Liver (tissue), 9 donors: Measurements from ENCODE around the gene MYO16. TPM values are rescaled to one million over a fixed set of nuclear protein-coding genes. Genes with fewer than 3 reads are reported as not detected.

Experiments
- DNase-seq: peaks from one replicate; pipeline ENCODE4 v3.0.0-alpha.2; 2017; ENCODE audit warnings: low spot score
- H3K27ac ChIP-seq, 2 donors: one replicate each; pipeline ENCODE4 v1.7.0; 2013; ENCODE audit warnings: inconsistent platforms in 2 of 2, low read length in 2 of 2, control low read depth in 1 of 2, low read depth in 1 of 2, mild to moderate bottlenecking in 1 of 2
- H3K27me3 ChIP-seq, 4 donors: one replicate each; pipeline versions ENCODE4 v1.6.1 to v1.7.0; 2013; ENCODE audit warnings: low read length in 3 of 4, inconsistent platforms in 1 of 4, mild to moderate bottlenecking in 1 of 4, moderate library complexity in 1 of 4; ENCODE audit not compliant: control insufficient read depth in 4 of 4, insufficient read depth in 4 of 4
- H3K36me3 ChIP-seq, 4 donors: one replicate each; pipeline versions ENCODE4 v1.6.1 to v1.7.0; 2013; ENCODE audit warnings: low read length in 3 of 4, mild to moderate bottlenecking in 3 of 4, low read depth in 1 of 4, moderate library complexity in 1 of 4; ENCODE audit not compliant: control insufficient read depth in 4 of 4, insufficient read depth in 3 of 4
- H3K4me1 ChIP-seq, 4 donors: one replicate each; pipeline versions ENCODE4 v1.6.1 to v1.7.0; 2013; ENCODE audit warnings: low read length in 3 of 4, mild to moderate bottlenecking in 3 of 4, moderate library complexity in 1 of 4; ENCODE audit not compliant: control insufficient read depth in 4 of 4, insufficient read depth in 4 of 4
- H3K4me3 ChIP-seq, 3 donors: one replicate each; pipeline versions ENCODE4 v1.6.1 to v1.7.0; 2013; ENCODE audit warnings: low read length in 3 of 3, control low read depth in 1 of 3, low read depth in 1 of 3, mild to moderate bottlenecking in 1 of 3
- H3K9ac ChIP-seq, 2 donors: one replicate each; pipeline ENCODE4 v1.7.0; 2013; ENCODE audit warnings: low read length in 2 of 2, mild to moderate bottlenecking in 2 of 2, moderate library complexity in 2 of 2, control low read depth in 1 of 2, low read depth in 1 of 2
- H3K9me3 ChIP-seq, 4 donors: one replicate each; pipeline versions ENCODE4 v1.6.1 to v1.7.0; 2013; ENCODE audit warnings: low read length in 3 of 4; ENCODE audit not compliant: control insufficient read depth in 4 of 4
- EGR1 ChIP-seq, 2 donors: IDR thresholded peaks; 2 replicates each; pipeline ENCODE4 v1.6.1; 2016 to 2018; ENCODE audit warnings: antibody characterized with exemption in 2 of 2, low read depth in 2 of 2
- FOXA2 ChIP-seq: IDR thresholded peaks from 2 replicates; pipeline ENCODE4 v1.6.1; 2016; ENCODE audit warnings: antibody characterized with exemption
- GABPA ChIP-seq, 2 donors: IDR thresholded peaks in 1 of 2; conservative IDR thresholded peaks in 1 of 2; 2 replicates each; pipeline ENCODE4 v1.6.1; 2016; ENCODE audit warnings: antibody characterized with exemption in 2 of 2, mild to moderate bottlenecking in 1 of 2, moderate library complexity in 1 of 2
- HNF4A ChIP-seq, 2 donors: conservative IDR thresholded peaks; 2 replicates each; pipeline ENCODE4 v1.6.1; 2016; ENCODE audit warnings: antibody characterized with exemption in 2 of 2, mild to moderate bottlenecking in 2 of 2
- HNF4G ChIP-seq: IDR thresholded peaks from 2 replicates; pipeline ENCODE4 v1.6.1; 2016; ENCODE audit warnings: antibody characterized with exemption
- NR2F2 ChIP-seq: IDR thresholded peaks from 2 replicates; pipeline ENCODE4 v1.6.1; 2016; ENCODE audit warnings: antibody characterized with exemption
- RAD21 ChIP-seq, 2 donors: IDR thresholded peaks; 2 replicates each; pipeline ENCODE4 v1.6.1; 2016; ENCODE audit warnings: antibody characterized with exemption in 2 of 2, mild to moderate bottlenecking in 2 of 2
- RXRA ChIP-seq, 2 donors: IDR thresholded peaks; 2 replicates each; pipeline ENCODE4 v1.6.1; 2017 to 2018; ENCODE audit warnings: antibody characterized with exemption in 2 of 2, mild to moderate bottlenecking in 1 of 2
- SP1 ChIP-seq: IDR thresholded peaks from 2 replicates; pipeline ENCODE4 v1.6.1; 2018; ENCODE audit warnings: antibody characterized with exemption, mild to moderate bottlenecking
- TAF1 ChIP-seq: conservative IDR thresholded peaks from 2 replicates; pipeline ENCODE4 v1.6.1; 2016; ENCODE audit warnings: antibody characterized with exemption, mild to moderate bottlenecking
- YY1 ChIP-seq: IDR thresholded peaks from 2 replicates; pipeline ENCODE4 v1.6.1; 2016; ENCODE audit warnings: antibody characterized with exemption, mild to moderate bottlenecking
- WGBS: extraction: QIAGEN DNeasy Blood & Tissue Kit; methylation state at CpG from one replicate; pipeline ENCODE4 v1.1.7; 2013; 5-methylcytosine and 5-hydroxymethylcytosine counted together
- polyA plus RNA-seq, 2 donors: library from polyadenylated mRNA; stranded (reverse) in 1 of 2; unstranded in 1 of 2; fragments of 200-250 nt in 1 of 2; fragments of >200 nt in 1 of 2; fragmentation: Nextera tagmentation in 1 of 2; extraction: Ambion mirVana in 1 of 2; gene quantifications; one replicate each; pipeline versions ENCODE4 v1.2.1 to v1.2.3, GENCODE V29; 2013 to 2015
- total RNA-seq, 2 donors: library from RNA; depleted of rRNA; stranded (reverse); fragments of >200 nt; gene quantifications; one replicate each; pipeline ENCODE4 v1.2.3, GENCODE V29; 2014
- TF ChIP-seq, protein P1 (sequence below): IDR thresholded peaks from 2 replicates; pipeline ENCODE4 v1.6.1; 2016; ENCODE audit warnings: antibody characterized with exemption
- TF ChIP-seq, protein P2 (sequence below): IDR thresholded peaks from 2 replicates; pipeline ENCODE4 v1.6.1; 2016; ENCODE audit warnings: antibody characterized with exemption
- TF ChIP-seq, protein P3 (sequence below): fragments of 150-350 bp; IDR thresholded peaks from 2 replicates; pipeline ENCODE4 v1.5.1; 2017; ENCODE audit warnings: improper control_type of control experiment, low read depth, low read length; ENCODE audit not compliant: missing input control
- TF ChIP-seq, protein P4 (sequence below): IDR thresholded peaks from 2 replicates; pipeline ENCODE4 v1.6.1; 2016; ENCODE audit warnings: antibody characterized with exemption
- donor health status: healthy.
- donor health status: healthy.
- donor health status: healthy.
- donor health status: healthy.
- donor health status: healthy.

Gene MYO16
- total and polyA plus RNA-seq, 4 donors: 0.37 to 1.1 (median 0.68) TPM

DNA sequence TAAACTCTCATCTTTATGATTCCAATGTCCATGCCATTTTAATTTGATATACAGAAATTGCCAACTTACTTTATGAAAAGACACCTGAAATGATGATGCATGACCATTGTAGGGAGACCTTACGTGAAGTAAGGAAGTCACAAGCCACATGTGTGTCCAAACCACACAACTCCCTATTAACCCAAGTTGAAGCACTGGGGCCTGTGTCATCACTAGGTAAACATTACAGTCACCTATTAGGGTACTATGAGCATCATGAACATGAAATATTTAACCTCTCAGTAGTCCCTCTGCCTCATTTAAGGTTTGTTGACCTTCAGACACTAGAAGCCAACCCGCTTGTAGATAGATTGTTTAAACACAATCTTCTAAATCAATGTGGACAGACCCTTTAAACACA lies 580.1 kb downstream of the MYO16 start:
- Histone ChIP-seq H3K27me3 (no peaks in the 10 kb centered on the region), H3K9ac (no peak overlapping the region), H3K36me3 (no peaks in the 10 kb centered on the region), H3K4me3 (no peak overlapping the region), H3K27ac (no peak overlapping the region), H3K4me1 (no peaks in the 10 kb centered on the region), H3K9me3 (no peaks in the 10 kb centered on the region)
- WGBS: 87% methylated on average over 2 of the region's 2 CpGs
- no peak for TF ChIP-seq GABPA (IDR thresholded peaks at IDR 0.05 in 1 of 2, conservative IDR thresholded peaks at IDR 0.05 in 1 of 2)
- TF ChIP-seq HNF4A (conservative IDR thresholded peaks at IDR 0.05): no peak
- TF ChIP-seq, protein P1, sequence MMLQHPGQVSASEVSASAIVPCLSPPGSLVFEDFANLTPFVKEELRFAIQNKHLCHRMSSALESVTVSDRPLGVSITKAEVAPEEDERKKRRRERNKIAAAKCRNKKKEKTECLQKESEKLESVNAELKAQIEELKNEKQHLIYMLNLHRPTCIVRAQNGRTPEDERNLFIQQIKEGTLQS: no peak
- TF ChIP-seq, protein P2, sequence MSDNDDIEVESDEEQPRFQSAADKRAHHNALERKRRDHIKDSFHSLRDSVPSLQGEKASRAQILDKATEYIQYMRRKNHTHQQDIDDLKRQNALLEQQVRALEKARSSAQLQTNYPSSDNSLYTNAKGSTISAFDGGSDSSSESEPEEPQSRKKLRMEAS: no peak
- no peak for TF ChIP-seq HNF4G
- no peak for TF ChIP-seq SP1
- TF ChIP-seq RXRA (IDR thresholded peaks at IDR 0.05): no peak
- no peak for TF ChIP-seq TAF1
- TF ChIP-seq YY1: no peak
- TF ChIP-seq, protein P3, sequence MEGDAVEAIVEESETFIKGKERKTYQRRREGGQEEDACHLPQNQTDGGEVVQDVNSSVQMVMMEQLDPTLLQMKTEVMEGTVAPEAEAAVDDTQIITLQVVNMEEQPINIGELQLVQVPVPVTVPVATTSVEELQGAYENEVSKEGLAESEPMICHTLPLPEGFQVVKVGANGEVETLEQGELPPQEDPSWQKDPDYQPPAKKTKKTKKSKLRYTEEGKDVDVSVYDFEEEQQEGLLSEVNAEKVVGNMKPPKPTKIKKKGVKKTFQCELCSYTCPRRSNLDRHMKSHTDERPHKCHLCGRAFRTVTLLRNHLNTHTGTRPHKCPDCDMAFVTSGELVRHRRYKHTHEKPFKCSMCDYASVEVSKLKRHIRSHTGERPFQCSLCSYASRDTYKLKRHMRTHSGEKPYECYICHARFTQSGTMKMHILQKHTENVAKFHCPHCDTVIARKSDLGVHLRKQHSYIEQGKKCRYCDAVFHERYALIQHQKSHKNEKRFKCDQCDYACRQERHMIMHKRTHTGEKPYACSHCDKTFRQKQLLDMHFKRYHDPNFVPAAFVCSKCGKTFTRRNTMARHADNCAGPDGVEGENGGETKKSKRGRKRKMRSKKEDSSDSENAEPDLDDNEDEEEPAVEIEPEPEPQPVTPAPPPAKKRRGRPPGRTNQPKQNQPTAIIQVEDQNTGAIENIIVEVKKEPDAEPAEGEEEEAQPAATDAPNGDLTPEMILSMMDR: no peak
- no peak for TF ChIP-seq EGR1 (IDR thresholded peaks at IDR 0.05; ENCODE audit: low read depth in 2 of 2)
- TF ChIP-seq NR2F2: no peak
- no peak for TF ChIP-seq FOXA2
- no peak for DNase-seq

DNA sequence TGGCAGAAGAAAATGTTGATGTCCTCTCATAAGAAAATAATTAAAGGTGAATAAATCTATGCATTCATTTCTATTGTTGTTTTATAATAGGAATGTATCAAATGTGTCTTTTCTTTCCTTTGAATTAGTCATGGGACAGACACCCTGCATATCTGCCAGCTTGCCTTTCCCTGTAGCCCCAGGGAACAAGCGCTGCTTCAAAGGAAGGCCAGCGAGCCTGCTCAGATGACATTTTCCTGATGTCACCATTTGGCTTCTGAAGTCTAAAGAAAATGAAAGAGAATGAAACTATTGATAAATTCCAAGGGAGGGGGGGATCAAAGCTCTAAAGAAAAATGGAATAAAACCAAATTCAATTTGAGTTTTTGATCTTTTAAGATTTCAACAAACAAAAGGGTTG lies 582.2 kb downstream of the MYO16 start:
- 82% methylated on average over 2 of the region's 2 CpGs for WGBS
- H3K9ac ChIP-seq: no peak overlapping the region
- no peak for DNase-seq
- TF ChIP-seq, protein P4, sequence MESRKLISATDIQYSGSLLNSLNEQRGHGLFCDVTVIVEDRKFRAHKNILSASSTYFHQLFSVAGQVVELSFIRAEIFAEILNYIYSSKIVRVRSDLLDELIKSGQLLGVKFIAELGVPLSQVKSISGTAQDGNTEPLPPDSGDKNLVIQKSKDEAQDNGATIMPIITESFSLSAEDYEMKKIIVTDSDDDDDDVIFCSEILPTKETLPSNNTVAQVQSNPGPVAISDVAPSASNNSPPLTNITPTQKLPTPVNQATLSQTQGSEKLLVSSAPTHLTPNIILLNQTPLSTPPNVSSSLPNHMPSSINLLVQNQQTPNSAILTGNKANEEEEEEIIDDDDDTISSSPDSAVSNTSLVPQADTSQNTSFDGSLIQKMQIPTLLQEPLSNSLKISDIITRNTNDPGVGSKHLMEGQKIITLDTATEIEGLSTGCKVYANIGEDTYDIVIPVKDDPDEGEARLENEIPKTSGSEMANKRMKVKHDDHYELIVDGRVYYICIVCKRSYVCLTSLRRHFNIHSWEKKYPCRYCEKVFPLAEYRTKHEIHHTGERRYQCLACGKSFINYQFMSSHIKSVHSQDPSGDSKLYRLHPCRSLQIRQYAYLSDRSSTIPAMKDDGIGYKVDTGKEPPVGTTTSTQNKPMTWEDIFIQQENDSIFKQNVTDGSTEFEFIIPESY: no peak
- no peaks in the 10 kb centered on the region for H3K4me1 ChIP-seq
- H3K36me3 ChIP-seq: no peaks in the 10 kb centered on the region
- H3K9me3 ChIP-seq: no peaks in the 10 kb centered on the region
- H3K4me3 ChIP-seq: no peak overlapping the region
- no peaks in the 10 kb centered on the region for H3K27me3 ChIP-seq
- H3K27ac ChIP-seq: no peak overlapping the region

DNA sequence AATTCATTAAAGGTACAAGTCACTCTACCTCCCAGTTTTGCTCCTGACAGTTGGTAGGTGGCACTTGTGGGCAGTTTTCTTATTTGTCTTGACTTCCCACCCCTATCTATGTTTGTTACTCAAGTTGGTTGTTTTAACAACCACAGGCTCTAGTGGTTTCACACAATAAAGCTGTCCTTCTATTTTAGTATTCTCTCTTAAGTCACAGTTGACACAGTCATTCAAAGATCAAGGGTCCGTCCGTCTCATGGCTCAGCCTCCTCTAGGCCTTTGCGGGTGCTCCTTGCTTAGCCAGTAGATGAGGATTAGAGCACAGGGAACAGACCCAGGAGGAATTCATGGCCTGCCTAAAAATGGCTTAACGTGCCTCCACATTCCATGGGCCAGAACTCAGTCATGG lies 583.2 kb downstream of the MYO16 start:
- WGBS: 90% methylated on average over 4 of the region's 4 CpGs
- Histone ChIP-seq H3K36me3 (no peaks in the 10 kb centered on the region), H3K4me3 (no peak overlapping the region), H3K27ac (no peak overlapping the region), H3K9me3 (no peaks in the 10 kb centered on the region), H3K4me1 (no peaks in the 10 kb centered on the region), H3K27me3 (no peaks in the 10 kb centered on the region), H3K9ac (no peak overlapping the region)
- no peak for DNase-seq
- TF ChIP-seq YY1: no peak
- no peak for TF ChIP-seq SP1
- TF ChIP-seq, protein P3: no peak
- TF ChIP-seq HNF4G: no peak
- TF ChIP-seq, protein P4: no peak
- TF ChIP-seq GABPA (IDR thresholded peaks at IDR 0.05 in 1 of 2, conservative IDR thresholded peaks at IDR 0.05 in 1 of 2): no peak
- no peak for TF ChIP-seq HNF4A (conservative IDR thresholded peaks at IDR 0.05)
- no peak for TF ChIP-seq RAD21 (IDR thresholded peaks at IDR 0.05)
